ENCODE measurements around the gene CNOT6L. TPM values are rescaled to one million over a fixed set of nuclear protein-coding genes. Genes with fewer than 3 reads are reported as not detected.

The CNOT6L gene
- total RNA-seq, 4 donors from 2014 or later = 31.3 to 49.4 (median 33.8) TPM

- no peak for TF ChIP-seq CTCF (IDR thresholded peaks at IDR 0.05; ENCODE audit: low read depth)
These were observed 255 bp upstream of the CNOT6L start for GRCh38 chr4:77819404-77819842.

GRCh38 chr4:77818073-77818601, 1.0 kb downstream of the CNOT6L start:
- no peak for TF ChIP-seq CTCF (IDR thresholded peaks at IDR 0.05; ENCODE audit: low read depth)

GRCh38 chr4:77817304-77818072, 1.7 kb downstream of the CNOT6L start:
- no peak for TF ChIP-seq CTCF (IDR thresholded peaks at IDR 0.05; ENCODE audit: low read depth)

- TF ChIP-seq CTCF (IDR thresholded peaks at IDR 0.05; ENCODE audit: low read depth) = no peak
These were observed 2.6 kb downstream of the CNOT6L start for GRCh38 chr4:77816546-77816945.

- no peak for TF ChIP-seq CTCF (IDR thresholded peaks at IDR 0.05; ENCODE audit: low read depth)
These were observed 3.5 kb downstream of the CNOT6L start for GRCh38 chr4:77815636-77816035.

- TF ChIP-seq CTCF (IDR thresholded peaks at IDR 0.05; ENCODE audit: low read depth) = no peak
These were observed 13.3 kb downstream of the CNOT6L start for GRCh38 chr4:77805840-77806239.

- TF ChIP-seq CTCF (IDR thresholded peaks at IDR 0.05; ENCODE audit: low read depth) = no peak
These were observed 14.7 kb downstream of the CNOT6L start for GRCh38 chr4:77804471-77804870.
